HK-2 (cell line): ENCODE results near the gene SOST.
"Not testable (repeated sequence)": the region's sequence is repeated elsewhere in the genome, so short reads cannot be mapped to it uniquely, and the experiment has no call there.

Source experiments
- DNase-seq: peaks from one replicate; pipeline ENCODE4 v3.0.0-alpha.2; 2018; ENCODE audit not compliant: unreplicated experiment

SOST gene

DNA sequence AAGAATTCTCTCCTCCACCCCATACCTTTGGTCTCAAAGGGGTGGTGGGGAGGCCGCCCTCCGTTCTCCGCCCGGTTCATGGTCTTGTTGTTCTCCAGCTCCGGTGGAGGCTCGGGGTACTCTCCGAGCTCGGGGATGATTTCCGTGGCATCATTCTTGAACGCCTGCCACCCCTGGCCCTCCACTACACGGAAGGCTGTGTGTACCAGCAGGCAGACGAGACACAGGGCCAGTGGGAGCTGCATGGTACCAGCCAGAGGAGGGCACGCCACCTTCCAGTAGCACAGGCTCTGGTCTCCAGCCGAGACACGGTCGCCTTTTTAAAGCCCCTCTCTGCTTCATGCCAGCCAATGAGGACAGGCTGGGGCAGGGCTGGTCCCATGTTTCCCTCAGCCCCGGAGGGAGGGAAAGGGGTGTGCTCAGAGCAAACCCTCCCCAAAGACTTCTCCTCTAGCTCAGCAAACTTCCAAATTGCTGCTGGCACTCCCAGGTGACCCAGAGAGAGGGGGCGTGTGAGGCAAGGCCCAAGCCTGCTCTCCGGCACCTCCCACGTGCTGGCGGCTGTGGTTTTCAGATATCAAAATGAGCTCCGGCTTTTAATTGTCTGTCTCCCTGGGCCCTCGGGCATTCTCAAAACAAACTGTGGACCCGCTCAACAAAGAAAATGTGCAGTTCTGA lies at the start of gene SOST:
Gene SOST, minus strand, starts transcription at position 295 of the 678 bp plus-strand sequence. Its CDS starts 50 bp downstream, at position 245.
- no peak for DNase-seq

GRCh38 chr17:43808076-43808475 lies 49.5 kb upstream of the SOST start:
- no peak for DNase-seq

GRCh38 chr17:43805117-43805516 lies 46.5 kb upstream of the SOST start:
- DNase-seq: no peak

DNA sequence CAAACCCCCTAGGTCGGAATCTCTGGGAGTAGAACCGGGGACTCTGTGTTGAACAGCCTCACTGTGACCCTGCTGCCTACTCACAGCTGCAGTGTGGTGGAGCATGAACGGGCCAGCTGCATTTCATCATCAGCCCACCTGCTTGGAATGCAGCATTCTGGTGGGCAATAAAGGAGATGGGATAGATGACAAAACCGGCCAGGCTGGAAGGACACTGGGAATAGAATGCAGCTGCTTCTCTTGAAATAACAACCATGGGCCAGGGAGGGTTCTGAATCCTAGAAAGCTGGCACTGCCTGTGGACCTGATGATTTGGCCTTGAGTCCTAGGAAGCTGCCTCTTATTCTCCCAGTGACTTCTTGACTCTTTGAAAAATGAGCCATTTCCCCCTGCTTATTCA lies 45.2 kb upstream of the SOST start:
- no peak for DNase-seq

GRCh38 chr17:43801844-43802243 lies 43.3 kb upstream of the SOST start:
- no peak for DNase-seq

DNA sequence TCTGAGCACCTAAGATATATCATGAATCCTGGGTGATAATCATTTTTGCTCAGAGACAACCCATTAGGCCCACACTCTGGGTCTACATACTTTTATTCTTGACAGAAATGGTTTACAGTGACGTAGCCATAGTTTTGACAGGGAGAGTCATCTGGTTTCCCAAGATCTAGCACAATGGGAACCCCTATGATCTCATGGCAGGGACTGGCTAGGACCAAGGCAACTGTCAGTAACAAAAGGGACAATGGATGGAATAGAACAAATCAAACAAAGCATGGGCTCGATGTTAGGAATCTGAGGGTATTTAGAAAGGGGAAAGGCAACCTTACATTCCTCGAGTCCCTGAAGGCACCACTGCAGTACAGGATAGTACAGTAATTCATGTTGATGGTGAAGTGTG lies 42.1 kb upstream of the SOST start:
- no peak for DNase-seq

GRCh38 chr17:43799047-43799446 lies 40.5 kb upstream of the SOST start:
- DNase-seq: no peak

GRCh38 chr17:43798024-43798423 lies 39.4 kb upstream of the SOST start:
- not testable (repeated sequence) for DNase-seq

- DNase-seq: not testable (repeated sequence)
These were observed 34.1 kb upstream of the SOST start for GRCh38 chr17:43792668-43793067.

GRCh38 chr17:43791589-43791988 lies 33.0 kb upstream of the SOST start:
- DNase-seq: no peak

DNA sequence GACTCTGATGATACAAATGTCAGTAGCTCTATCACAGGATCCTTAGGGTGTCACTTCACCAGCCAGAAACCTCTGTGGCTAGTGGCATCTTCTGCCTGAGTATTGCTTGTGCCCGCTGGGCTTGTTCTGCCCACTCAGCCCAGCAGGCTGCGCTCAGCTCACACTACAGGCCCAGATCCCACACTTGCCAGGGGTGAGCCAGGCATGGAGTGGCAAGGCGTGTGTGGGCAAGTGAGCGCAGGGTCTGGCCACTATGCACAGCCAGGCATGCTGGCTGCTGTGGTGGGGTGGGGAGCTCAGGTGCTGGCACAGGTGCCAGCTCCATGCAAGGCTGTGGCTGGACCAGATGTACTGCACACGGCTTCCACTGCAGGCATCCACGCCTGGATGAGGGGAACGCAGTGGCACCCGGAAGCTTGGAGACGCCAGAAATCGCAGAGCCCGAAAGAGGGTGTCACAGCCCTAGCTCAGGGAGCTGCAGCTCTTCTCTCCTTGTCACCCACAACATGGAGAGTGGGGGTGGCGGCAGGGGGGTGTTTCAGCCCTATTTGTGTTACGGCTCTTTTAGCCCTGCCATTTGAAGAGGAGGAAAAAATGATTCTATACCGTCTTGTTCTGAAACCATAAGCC lies 31.8 kb upstream of the SOST start:
- no peak for DNase-seq

DNA sequence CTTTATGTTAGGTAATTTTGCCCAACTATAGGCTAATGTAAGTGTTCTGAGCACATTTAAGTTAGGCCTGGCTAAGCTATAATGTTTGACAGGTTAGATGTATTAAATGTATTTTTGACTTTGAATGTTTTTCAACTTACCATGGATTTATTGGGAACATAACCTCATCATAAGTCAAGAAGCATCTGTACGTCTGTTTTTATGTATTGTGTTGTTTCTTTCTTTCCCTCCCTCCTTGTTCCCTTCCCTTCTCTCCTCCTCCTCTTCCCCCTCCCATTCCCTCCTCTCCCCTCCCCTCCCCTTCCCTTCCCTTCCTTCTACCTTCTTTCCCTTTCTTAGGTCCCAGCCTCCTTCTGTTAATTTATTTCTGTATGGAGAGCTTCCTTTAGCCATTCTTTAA lies 30.9 kb upstream of the SOST start:
- DNase-seq: no peak

- DNase-seq: no peak
These were observed 29.9 kb upstream of the SOST start for GRCh38 chr17:43788540-43788939.

GRCh38 chr17:43787728-43788127 lies 29.1 kb upstream of the SOST start:
- DNase-seq: no peak

- no peak for DNase-seq
These were observed 26.1 kb upstream of the SOST start for GRCh38 chr17:43784628-43785101.

DNA sequence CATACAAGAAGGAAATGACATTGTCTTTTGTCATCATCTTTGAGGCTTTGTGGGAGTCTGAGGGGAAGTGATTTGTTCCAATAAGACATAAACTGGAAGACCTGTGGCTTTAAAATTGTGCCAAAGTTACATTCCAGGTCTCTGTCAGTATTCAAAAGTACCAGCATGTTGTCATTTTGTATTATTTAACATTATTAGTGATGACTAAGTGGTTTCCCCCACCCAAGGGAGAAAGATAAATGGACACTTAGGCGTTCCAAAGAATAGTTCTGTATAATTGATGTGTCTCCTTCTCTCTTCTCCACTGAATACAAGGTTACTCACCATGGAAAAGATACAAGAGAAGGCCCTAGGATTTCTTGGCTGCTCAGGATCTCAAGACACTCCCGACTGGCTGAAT lies 25.5 kb upstream of the SOST start:
- no peak for DNase-seq

GRCh38 chr17:43782913-43783680 lies 24.5 kb upstream of the SOST start:
- DNase-seq: no peak

GRCh38 chr17:43780135-43780534 lies 21.5 kb upstream of the SOST start, which contains the start of gene CFAP97D1:
CFAP97D1 (plus strand) TSS chr17:43780435; CDS start chr17:43780463, 28 bp downstream.
- DNase-seq: no peak

DNA sequence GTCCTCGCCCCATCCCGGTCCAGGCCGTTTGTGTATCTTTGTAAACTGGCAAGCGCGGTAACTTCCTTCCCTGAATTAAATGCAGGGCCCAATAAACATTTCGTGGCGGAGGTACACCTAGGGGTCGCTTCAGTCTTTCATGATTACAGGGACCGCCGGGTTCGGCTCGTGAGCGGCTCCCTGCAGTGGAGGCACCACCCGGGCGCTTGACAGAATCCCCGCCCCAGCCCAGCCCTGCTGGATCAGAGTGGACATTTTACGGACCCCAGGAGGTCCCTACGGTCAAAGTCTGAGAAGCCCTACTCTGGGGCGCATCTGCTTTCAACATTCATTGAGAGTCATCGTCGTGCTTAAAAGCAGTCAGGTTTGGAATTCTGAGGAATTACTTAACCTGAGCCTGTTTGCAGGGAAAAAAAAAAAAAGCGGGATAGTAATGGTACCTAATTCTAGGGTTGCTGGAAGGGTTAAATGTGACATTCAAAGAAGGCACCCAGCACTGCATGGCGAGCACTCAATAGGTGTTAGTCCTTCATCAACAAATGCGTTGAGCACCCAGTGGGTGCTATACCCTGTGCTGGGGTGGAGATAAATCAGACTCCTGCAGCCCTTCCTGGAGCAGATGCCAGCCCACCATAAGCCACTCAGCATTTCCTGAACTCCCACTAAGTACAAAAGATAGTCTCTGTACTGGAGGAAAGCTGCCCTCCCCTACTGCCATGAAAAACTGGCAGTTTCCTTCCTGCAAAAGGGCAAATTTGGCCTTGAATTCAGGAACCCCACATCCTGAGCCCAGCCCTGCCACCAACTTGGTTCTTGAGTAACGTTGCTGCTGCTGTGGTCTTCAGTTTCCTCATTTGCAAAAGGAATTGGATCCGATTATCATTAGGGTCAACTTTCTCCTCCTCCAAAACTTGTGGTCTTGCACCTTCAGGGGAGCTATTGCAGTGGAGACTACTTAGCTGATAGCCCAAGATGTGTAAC lies 20.8 kb upstream of the SOST start:
- no peak for DNase-seq

- DNase-seq: peak; percentile 93
These were observed 19.9 kb upstream of the SOST start, which contains the start of gene DUSP3 for GRCh38 chr17:43778337-43779144. DUSP3 (minus strand) TSS chr17:43778977; CDS start chr17:43778924, 53 bp downstream.
